C4-2B (cell line): ENCODE results near the gene ARHGEF12.
"Not testable (repeated sequence)": the region's sequence is repeated elsewhere in the genome, so short reads cannot be mapped to it uniquely, and the experiment has no call there.

Experiments used
- ZFX ChIP-seq: fragments of 450-650 bp; IDR thresholded peaks from 2 replicates; pipeline ENCODE4 v1.6.1; 2017
- TF ChIP-seq, protein P1 (sequence below): fragments of 450-650 bp; conservative IDR thresholded peaks from 2 replicates; pipeline ENCODE4 v1.5.1; 2017; ENCODE audit warnings: mild to moderate bottlenecking

DNA sequence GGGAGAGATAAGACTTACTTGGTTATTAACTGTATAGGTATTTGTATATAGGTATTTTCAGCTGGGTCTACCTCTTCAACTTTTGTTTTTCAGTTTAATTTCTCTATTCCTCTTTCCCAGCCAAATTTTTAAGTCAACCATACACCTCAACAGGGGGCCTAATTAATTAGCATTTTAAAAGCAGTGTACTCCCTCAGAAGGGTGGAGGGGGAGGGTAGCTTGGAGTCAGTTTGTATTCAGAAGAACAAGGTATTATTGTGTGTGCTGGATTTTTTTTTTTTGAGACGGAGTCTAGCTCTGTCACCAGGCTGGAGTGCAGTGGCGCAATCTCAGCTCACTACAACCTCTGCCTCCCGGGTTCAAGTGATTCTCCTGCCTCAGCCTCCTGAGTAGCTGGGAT lies 167.3 kb downstream of the ARHGEF12 start:
- TF ChIP-seq, protein P1, sequence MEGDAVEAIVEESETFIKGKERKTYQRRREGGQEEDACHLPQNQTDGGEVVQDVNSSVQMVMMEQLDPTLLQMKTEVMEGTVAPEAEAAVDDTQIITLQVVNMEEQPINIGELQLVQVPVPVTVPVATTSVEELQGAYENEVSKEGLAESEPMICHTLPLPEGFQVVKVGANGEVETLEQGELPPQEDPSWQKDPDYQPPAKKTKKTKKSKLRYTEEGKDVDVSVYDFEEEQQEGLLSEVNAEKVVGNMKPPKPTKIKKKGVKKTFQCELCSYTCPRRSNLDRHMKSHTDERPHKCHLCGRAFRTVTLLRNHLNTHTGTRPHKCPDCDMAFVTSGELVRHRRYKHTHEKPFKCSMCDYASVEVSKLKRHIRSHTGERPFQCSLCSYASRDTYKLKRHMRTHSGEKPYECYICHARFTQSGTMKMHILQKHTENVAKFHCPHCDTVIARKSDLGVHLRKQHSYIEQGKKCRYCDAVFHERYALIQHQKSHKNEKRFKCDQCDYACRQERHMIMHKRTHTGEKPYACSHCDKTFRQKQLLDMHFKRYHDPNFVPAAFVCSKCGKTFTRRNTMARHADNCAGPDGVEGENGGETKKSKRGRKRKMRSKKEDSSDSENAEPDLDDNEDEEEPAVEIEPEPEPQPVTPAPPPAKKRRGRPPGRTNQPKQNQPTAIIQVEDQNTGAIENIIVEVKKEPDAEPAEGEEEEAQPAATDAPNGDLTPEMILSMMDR, result not testable (repeated sequence)
- not testable (repeated sequence) for TF ChIP-seq ZFX
